ENCODE results near the gene PSMB10.

DNA sequence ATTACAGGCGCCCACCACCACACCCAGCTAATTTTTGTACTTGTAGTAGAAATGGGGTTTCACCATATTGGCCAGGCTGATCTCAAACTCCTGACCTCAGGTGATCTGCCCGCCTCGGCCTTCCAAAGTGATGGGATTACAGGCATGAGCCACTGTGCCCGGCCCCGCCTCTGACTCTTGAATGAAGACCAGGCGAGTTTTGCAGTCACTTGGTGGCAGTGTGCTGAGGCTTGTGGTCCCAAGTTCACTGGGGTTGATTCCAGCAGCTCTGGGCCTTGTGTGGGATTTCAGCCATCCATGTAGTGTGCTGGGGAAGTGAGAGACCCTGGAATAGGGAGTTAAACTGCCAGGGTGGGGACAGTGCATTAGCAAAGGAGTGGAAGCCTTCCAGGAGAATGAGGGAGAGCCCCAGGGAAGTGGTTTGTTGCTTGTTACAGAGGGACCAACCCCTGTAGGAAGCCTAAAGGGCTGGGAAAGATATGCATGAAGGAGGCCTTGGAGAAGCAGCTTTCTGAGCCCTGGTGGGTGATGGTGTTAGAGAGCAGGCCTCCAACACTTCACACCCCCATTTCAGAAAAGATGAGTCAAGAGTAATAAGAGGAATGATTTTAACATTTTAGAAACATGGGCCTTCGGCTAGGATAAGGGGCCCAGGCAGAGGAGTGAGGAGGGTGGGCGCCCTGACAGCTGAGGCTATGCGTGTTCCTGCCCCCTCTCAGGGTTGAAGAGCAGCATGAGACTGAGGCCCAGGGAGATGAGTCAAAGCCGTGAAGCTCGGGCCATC is 29.1 kb downstream of the PSMB10 start:
- TF ChIP-seq, protein P1, sequence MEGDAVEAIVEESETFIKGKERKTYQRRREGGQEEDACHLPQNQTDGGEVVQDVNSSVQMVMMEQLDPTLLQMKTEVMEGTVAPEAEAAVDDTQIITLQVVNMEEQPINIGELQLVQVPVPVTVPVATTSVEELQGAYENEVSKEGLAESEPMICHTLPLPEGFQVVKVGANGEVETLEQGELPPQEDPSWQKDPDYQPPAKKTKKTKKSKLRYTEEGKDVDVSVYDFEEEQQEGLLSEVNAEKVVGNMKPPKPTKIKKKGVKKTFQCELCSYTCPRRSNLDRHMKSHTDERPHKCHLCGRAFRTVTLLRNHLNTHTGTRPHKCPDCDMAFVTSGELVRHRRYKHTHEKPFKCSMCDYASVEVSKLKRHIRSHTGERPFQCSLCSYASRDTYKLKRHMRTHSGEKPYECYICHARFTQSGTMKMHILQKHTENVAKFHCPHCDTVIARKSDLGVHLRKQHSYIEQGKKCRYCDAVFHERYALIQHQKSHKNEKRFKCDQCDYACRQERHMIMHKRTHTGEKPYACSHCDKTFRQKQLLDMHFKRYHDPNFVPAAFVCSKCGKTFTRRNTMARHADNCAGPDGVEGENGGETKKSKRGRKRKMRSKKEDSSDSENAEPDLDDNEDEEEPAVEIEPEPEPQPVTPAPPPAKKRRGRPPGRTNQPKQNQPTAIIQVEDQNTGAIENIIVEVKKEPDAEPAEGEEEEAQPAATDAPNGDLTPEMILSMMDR (conservative IDR thresholded peaks at IDR 0.05 in 1 of 2, IDR thresholded peaks at IDR 0.05 in 1 of 2; ENCODE audit: low read depth in 1 of 2, low read length in 2 of 2), result no peak
- no peak for TF ChIP-seq EZH2 (IDR thresholded peaks at IDR 0.05; ENCODE audit: low read length, missing control alignments)

Measured in fibroblast of lung (primary cell).